Panc1 (cell line): ENCODE data around the gene HTT. TPM values are rescaled to one million over a fixed set of nuclear protein-coding genes. Genes with fewer than 3 reads are reported as not detected.

Source experiments
- ATAC-seq: fragments of 200-7000 bp; cut with Tn5 transposase; 2 replicates; pipeline ENCODE4 v1.9.1; 2020; ENCODE audit warnings: mild to moderate bottlenecking, moderate library complexity
- BruUV-seq: library from RNA; stranded (reverse); fragments of 400-500 nt; replicated peaks from 2 replicates; lab custom pipeline; 2021; lab: Mats Ljungman, UMichigan
- CTCF ChIA-PET: fragments of 300-600 bp; sonication (Branson Sonifier 250); formaldehyde crosslinking; loops from one replicate; lab custom pipeline; 2022; ENCODE audit warnings: antibody characterized with exemption; lab: Charles Lee
- POLR2A ChIA-PET: fragments of 300-600 bp; sonication (Branson Sonifier 250); formaldehyde crosslinking; loops from one replicate; lab custom pipeline; 2022; ENCODE audit warnings: antibody characterized with exemption; lab: Charles Lee
- DNase-seq: peaks from one replicate; pipeline ENCODE4 v3.0.0-alpha.2; 2010; ENCODE audit warnings: low read depth, low spot score
- H3K27ac ChIP-seq: 2 replicates; pipeline ENCODE4 v1.5.1; 2011; ENCODE audit warnings: mild to moderate bottlenecking, low read length, inconsistent platforms
- H3K27me3 ChIP-seq: fragments of 200-500 bp; sonication (Bioruptor generic); 2 replicates; pipeline ENCODE4 v1.6.0; 2014; ENCODE audit warnings: low read length, inconsistent platforms; ENCODE audit not compliant: control insufficient read depth, insufficient read depth
- H3K36me3 ChIP-seq: fragments of 200-500 bp; sonication (Bioruptor generic); 2 replicates; pipeline ENCODE4 v1.5.1; 2014; ENCODE audit warnings: inconsistent platforms, mild to moderate bottlenecking, low read length, moderate library complexity; ENCODE audit not compliant: control insufficient read depth, insufficient read depth
- H3K4me1 ChIP-seq: 2 replicates; pipeline ENCODE4 v1.5.1; 2011; ENCODE audit warnings: inconsistent platforms, mild to moderate bottlenecking, low read length, moderate library complexity; ENCODE audit not compliant: control insufficient read depth, insufficient read depth
- H3K4me3 ChIP-seq, 2 experiments: 2 replicates each; pipeline ENCODE4 v1.5.1; 2011 to 2012; ENCODE audit warnings: low read depth in 2 of 2, low read length in 2 of 2, mild to moderate bottlenecking in 2 of 2, inconsistent platforms in 1 of 2, moderate library complexity in 1 of 2
- H3K9me3 ChIP-seq: fragments of 200-500 bp; sonication (Bioruptor generic); 2 replicates; pipeline ENCODE4 v1.5.1; 2014; ENCODE audit warnings: low read depth, mild to moderate bottlenecking, inconsistent platforms, low read length, moderate library complexity; ENCODE audit not compliant: control insufficient read depth, insufficient read depth
- POLR2AphosphoS5 ChIP-seq: IDR thresholded peaks from 2 replicates; pipeline ENCODE4 v1.6.1; 2012; ENCODE audit warnings: mild to moderate bottlenecking, low read depth, low read length, moderate library complexity
- SIN3A ChIP-seq: IDR thresholded peaks from 2 replicates; pipeline ENCODE4 v1.6.1; 2012; ENCODE audit warnings: low read depth, mild to moderate bottlenecking, low read length, moderate library complexity, borderline replicate concordance; ENCODE audit not compliant: insufficient read depth
- TCF7L2 ChIP-seq: IDR thresholded peaks from 2 replicates; pipeline ENCODE4 v1.6.1; 2011; ENCODE audit warnings: mild to moderate bottlenecking, low read depth, low read length, inconsistent platforms
- in situ Hi-C: cut with HindIII; loops from 2 replicates; pipeline ENCODE4 v1.10.0; 2016; ENCODE audit warnings: low sequenced_read_pairs, low pct_unique_long_range_greater_than_20kb
- intact Hi-C: fragments of 100-400 bp; cut with micrococcal nuclease; formaldehyde crosslinking; loops from one replicate; pipeline ENCODE4 v1.10.0; 2022; ENCODE audit not compliant: unreplicated experiment
- total RNA-seq: library from RNA; stranded (reverse); gene quantifications from one replicate; pipeline ENCODE4 v1.2.1, GENCODE V29; 2021; ENCODE audit not compliant: unreplicated experiment
- TF ChIP-seq, protein P1 (sequence below), 2 experiments: IDR thresholded peaks; 2 replicates each; pipeline ENCODE4 v1.6.1; 2011 to 2012; ENCODE audit warnings: low read depth in 2 of 2, control low read depth in 1 of 2, low read length in 1 of 2, mild to moderate bottlenecking in 1 of 2, moderate library complexity in 1 of 2; ENCODE audit not compliant: insufficient read depth in 1 of 2
- TF ChIP-seq, protein P2 (sequence below): fragments of 450-650 bp; IDR thresholded peaks from 2 replicates; pipeline ENCODE4 v1.5.1; 2017; ENCODE audit warnings: mild to moderate bottlenecking

Gene HTT
- total RNA-seq, 1 experiment from 2014 or later = 24.7 TPM

DNA sequence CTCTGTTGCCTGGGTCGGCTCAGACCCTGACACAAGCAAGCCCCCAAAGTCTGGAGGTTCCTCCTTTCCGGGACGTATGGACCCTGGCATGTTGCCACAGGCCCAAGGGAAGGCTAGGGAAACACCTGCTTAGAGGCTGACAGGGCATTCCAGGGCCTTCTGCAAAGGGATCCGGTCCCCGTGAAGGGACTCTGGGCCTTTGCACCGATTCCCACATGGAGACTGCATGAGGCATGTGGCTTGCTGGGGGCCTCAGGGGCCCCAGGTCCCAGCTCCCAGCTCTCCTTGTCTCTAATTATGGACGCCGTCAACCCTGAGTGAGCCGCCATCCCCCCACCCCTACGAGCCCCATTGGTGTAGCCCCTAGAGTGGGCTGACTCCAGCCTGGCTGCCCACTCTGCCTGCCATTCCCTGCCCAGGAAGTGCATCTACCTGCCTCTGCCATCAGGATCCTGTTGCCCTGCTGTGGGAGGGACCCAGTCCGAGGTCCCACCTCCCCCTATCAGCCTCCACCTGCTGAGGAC lies 214.2 kb downstream of the HTT start:
- CTCF ChIA-PET = no interaction called here
- Histone ChIP-seq H3K27ac (no peak overlapping the region), H3K4me3 (no peak overlapping the region), H3K4me1 (0 out of 2 replicates have a peak, but pooled peaks cover 3% of the 10 kb centered on the region), H3K27me3 (no peaks in the 10 kb centered on the region), H3K9me3 (no peaks in the 10 kb centered on the region), H3K36me3 (no peaks in the 10 kb centered on the region; the same call in 1 of the 2 replicates)
- intact Hi-C loops = no loop called here
- POLR2A ChIA-PET = interaction anchor here (0.6 kb wide), 1 partner anchor 214 kb away, joined by 10 read pairs; no protein-coding TSS in a partner anchor
- BruUV-seq = no TSS peak
- ATAC-seq = no peak
- TF ChIP-seq POLR2AphosphoS5 = no peak
- TF ChIP-seq, protein P1, sequence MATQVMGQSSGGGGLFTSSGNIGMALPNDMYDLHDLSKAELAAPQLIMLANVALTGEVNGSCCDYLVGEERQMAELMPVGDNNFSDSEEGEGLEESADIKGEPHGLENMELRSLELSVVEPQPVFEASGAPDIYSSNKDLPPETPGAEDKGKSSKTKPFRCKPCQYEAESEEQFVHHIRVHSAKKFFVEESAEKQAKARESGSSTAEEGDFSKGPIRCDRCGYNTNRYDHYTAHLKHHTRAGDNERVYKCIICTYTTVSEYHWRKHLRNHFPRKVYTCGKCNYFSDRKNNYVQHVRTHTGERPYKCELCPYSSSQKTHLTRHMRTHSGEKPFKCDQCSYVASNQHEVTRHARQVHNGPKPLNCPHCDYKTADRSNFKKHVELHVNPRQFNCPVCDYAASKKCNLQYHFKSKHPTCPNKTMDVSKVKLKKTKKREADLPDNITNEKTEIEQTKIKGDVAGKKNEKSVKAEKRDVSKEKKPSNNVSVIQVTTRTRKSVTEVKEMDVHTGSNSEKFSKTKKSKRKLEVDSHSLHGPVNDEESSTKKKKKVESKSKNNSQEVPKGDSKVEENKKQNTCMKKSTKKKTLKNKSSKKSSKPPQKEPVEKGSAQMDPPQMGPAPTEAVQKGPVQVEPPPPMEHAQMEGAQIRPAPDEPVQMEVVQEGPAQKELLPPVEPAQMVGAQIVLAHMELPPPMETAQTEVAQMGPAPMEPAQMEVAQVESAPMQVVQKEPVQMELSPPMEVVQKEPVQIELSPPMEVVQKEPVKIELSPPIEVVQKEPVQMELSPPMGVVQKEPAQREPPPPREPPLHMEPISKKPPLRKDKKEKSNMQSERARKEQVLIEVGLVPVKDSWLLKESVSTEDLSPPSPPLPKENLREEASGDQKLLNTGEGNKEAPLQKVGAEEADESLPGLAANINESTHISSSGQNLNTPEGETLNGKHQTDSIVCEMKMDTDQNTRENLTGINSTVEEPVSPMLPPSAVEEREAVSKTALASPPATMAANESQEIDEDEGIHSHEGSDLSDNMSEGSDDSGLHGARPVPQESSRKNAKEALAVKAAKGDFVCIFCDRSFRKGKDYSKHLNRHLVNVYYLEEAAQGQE (IDR thresholded peaks at IDR 0.05; ENCODE audit: insufficient read depth in 1 of 2, low read depth in 2 of 2, low read length in 1 of 2) = no peak
- in situ Hi-C loops = no loop called here
- DNase-seq = no peak

DNA sequence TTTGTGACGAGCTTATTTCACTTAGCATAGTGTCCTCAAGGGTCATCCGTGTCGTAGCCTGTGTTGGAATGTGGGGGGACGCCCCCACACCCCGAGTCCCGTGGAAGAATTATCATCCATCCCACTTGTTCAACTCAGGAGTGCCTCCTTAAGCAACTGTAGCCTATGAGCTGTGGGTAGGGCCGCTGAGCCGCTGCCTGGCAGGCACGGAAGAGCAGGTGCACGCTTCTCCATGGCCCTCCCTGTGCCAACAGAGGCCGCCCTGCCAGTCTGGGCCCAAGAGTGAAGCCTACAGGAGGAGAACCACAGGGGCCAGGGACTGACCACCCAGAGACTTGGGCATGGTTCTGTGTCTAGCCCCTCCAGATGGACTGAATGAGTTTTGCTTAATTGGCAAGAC lies 216.0 kb downstream of the HTT start:
- ChIA-PET POLR2A (interaction anchor here (0.7 kb wide), 1 partner anchor 431 kb away, joined by 12 read pairs; no protein-coding TSS in a partner anchor), CTCF (no interaction called here)
- no peak overlapping the region for H3K27ac ChIP-seq
- H3K27me3 ChIP-seq = no peaks in the 10 kb centered on the region
- no TSS peak for BruUV-seq
- H3K4me3 ChIP-seq = no peak overlapping the region
- no peak for ATAC-seq
- no peaks in the 10 kb centered on the region for H3K9me3 ChIP-seq
- intact Hi-C loops = no loop called here
- H3K4me1 ChIP-seq = peaks cover 6% of the 10 kb centered on the region; the same call in 1 of the 2 replicates
- no peak for DNase-seq
- in situ Hi-C loops = no loop called here
- TF ChIP-seq POLR2AphosphoS5 (no peak), TCF7L2 (no peak)
- H3K36me3 ChIP-seq = no peaks in the 10 kb centered on the region; the same call in 1 of the 2 replicates

DNA sequence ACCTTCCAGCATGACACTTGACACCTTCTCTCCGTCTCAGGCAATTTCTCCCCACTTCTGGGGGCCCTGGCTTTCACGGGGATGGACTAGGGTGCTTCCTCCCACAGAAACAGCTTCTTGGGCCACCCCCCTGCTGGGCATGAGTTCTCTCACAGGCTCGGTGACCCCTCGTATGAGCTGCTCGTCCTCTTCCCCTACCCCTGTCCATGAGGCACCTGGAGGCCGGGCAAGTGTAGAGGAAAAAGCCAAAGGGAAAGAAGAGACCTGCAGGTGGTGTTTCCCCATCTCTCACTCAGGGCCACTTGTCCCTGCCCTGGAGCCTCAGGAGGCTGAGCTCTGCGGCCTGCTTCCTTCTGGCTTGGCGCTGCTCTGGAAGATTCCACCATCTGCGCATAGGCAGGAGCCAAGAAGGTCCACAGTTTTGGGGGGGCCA lies 216.4 kb downstream of the HTT start:
- BruUV-seq = no TSS peak

More for the DNA sequence above, 216.4 kb downstream of the HTT start:
- H3K4me3 ChIP-seq = no peak overlapping the region
- H3K4me1 ChIP-seq = peaks cover 6% of the 10 kb centered on the region; the same call in 1 of the 2 replicates
- H3K9me3 ChIP-seq = no peaks in the 10 kb centered on the region
- no peak for DNase-seq
- in situ Hi-C loops (no loop called here), intact Hi-C loops (no loop called here)
- POLR2A ChIA-PET = interaction anchor here (0.7 kb wide), 1 partner anchor 431 kb away, joined by 12 read pairs; no protein-coding TSS in a partner anchor
- no peak for ATAC-seq
- H3K27me3 ChIP-seq = no peaks in the 10 kb centered on the region
- CTCF ChIA-PET = interaction anchor here (0.6 kb wide), 1 partner anchor 187 kb away, joined by 10 read pairs; no protein-coding TSS in a partner anchor
- TF ChIP-seq POLR2AphosphoS5 = no peak
- no peak for TF ChIP-seq SIN3A
- TF ChIP-seq, protein P1 (IDR thresholded peaks at IDR 0.05; ENCODE audit: insufficient read depth in 1 of 2, low read depth in 2 of 2, low read length in 1 of 2) = no peak
- TF ChIP-seq TCF7L2 = no peak
- TF ChIP-seq, protein P2, sequence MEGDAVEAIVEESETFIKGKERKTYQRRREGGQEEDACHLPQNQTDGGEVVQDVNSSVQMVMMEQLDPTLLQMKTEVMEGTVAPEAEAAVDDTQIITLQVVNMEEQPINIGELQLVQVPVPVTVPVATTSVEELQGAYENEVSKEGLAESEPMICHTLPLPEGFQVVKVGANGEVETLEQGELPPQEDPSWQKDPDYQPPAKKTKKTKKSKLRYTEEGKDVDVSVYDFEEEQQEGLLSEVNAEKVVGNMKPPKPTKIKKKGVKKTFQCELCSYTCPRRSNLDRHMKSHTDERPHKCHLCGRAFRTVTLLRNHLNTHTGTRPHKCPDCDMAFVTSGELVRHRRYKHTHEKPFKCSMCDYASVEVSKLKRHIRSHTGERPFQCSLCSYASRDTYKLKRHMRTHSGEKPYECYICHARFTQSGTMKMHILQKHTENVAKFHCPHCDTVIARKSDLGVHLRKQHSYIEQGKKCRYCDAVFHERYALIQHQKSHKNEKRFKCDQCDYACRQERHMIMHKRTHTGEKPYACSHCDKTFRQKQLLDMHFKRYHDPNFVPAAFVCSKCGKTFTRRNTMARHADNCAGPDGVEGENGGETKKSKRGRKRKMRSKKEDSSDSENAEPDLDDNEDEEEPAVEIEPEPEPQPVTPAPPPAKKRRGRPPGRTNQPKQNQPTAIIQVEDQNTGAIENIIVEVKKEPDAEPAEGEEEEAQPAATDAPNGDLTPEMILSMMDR = no peak
- H3K27ac ChIP-seq = no peak overlapping the region
- H3K36me3 ChIP-seq = no peaks in the 10 kb centered on the region; the same call in 1 of the 2 replicates
